WTC11 (cell line): ENCODE data around the gene CACNA1C. TPM values are rescaled to one million over a fixed set of nuclear protein-coding genes. Genes with fewer than 3 reads are reported as not detected.

ENCODE experiments used
- ATAC-seq: fragments of 200-7000 bp; cut with Tn5 transposase; 2 replicates; pipeline ENCODE4 v1.10.0; 2021; ENCODE audit warnings: mild to moderate bottlenecking, moderate library complexity
- CTCF ChIA-PET: fragments of 300-600 bp; sonication (Branson Sonifier 250); formaldehyde crosslinking; loops from one replicate; lab custom pipeline; 2021; ENCODE audit warnings: antibody characterized with exemption; lab: Charles Lee
- POLR2A ChIA-PET: fragments of 350-600 bp; sonication (Branson Sonifier 250); formaldehyde crosslinking; loops from one replicate; lab custom pipeline; 2021; ENCODE audit warnings: antibody characterized with exemption; lab: Charles Lee
- DNase-seq: peaks from one replicate; pipeline ENCODE4 v3.0.0; 2021; ENCODE audit warnings: low spot score
- H3K27ac Mint-ChIP-seq: 2 replicates; pipeline ENCODE4 v1.8.0; 2021; ENCODE audit warnings: mixed read lengths
- H3K27me3 Mint-ChIP-seq: 2 replicates; pipeline ENCODE4 v1.8.0; 2021; ENCODE audit warnings: low read depth, mild to moderate bottlenecking, moderate library complexity, mixed read lengths
- H3K36me3 Mint-ChIP-seq: 2 replicates; pipeline ENCODE4 v1.8.0; 2021; ENCODE audit warnings: mixed read lengths
- H3K4me1 Mint-ChIP-seq: 2 replicates; pipeline ENCODE4 v1.8.0; 2022; ENCODE audit warnings: mixed read lengths
- H3K4me3 Mint-ChIP-seq: 2 replicates; pipeline ENCODE4 v1.8.0; 2021; ENCODE audit warnings: mild to moderate bottlenecking, moderate library complexity, mixed read lengths
- H3K9me3 Mint-ChIP-seq: 2 replicates; pipeline ENCODE4 v1.8.0; 2021; ENCODE audit warnings: mixed read lengths
- CBFB ChIP-seq: sonication (generic); formaldehyde crosslinking; IDR thresholded peaks from 2 replicates; pipeline ENCODE4 v1.8.1; 2022; ENCODE audit warnings: mild to moderate bottlenecking, low read depth, missing genetic modification reagents
- ELF4 ChIP-seq: sonication (generic); formaldehyde crosslinking; IDR thresholded peaks from 2 replicates; pipeline ENCODE4 v1.8.1; 2022; ENCODE audit warnings: low read depth, mild to moderate bottlenecking, moderate library complexity, missing genetic modification reagents
- ETV6 ChIP-seq: sonication (generic); formaldehyde crosslinking; IDR thresholded peaks from 2 replicates; pipeline ENCODE4 v1.8.1; 2022; ENCODE audit warnings: mild to moderate bottlenecking, missing genetic modification reagents
- FOXJ3 ChIP-seq: sonication (generic); formaldehyde crosslinking; IDR thresholded peaks from 2 replicates; pipeline ENCODE4 v1.9.0; 2021; ENCODE audit warnings: missing genetic modification reagents, mild to moderate bottlenecking, borderline replicate concordance
- FOXP1 ChIP-seq: sonication (generic); formaldehyde crosslinking; IDR thresholded peaks from 2 replicates; pipeline ENCODE4 v1.8.0; 2022; ENCODE audit warnings: missing genetic modification reagents, mild to moderate bottlenecking, moderate library complexity, borderline replicate concordance
- JAZF1 ChIP-seq: fragments of 250-450 bp; sonication (Bioruptor Pico); IDR thresholded peaks from 2 replicates; pipeline ENCODE4 v1.9.0; 2021; ENCODE audit warnings: moderate library complexity, mild to moderate bottlenecking, inconsistent platforms
- KAT7 ChIP-seq: sonication (generic); formaldehyde crosslinking; IDR thresholded peaks from 2 replicates; pipeline ENCODE4 v1.8.1; 2023; ENCODE audit warnings: missing genetic modification reagents, mild to moderate bottlenecking, borderline replicate concordance
- NFATC4 ChIP-seq: fragments of 250-450 bp; sonication (Bioruptor Pico); IDR thresholded peaks from 2 replicates; pipeline ENCODE4 v1.9.0; 2021; ENCODE audit warnings: mild to moderate bottlenecking
- RELA ChIP-seq: sonication (generic); formaldehyde crosslinking; IDR thresholded peaks from 2 replicates; pipeline ENCODE4 v1.8.1; 2022; ENCODE audit warnings: missing genetic modification reagents, mild to moderate bottlenecking, borderline replicate concordance
- total RNA-seq: library from RNA; stranded (reverse); gene quantifications from 3 replicates; pipeline ENCODE4 v1.2.3, GENCODE V29; 2021
- TF ChIP-seq, protein P1 (sequence below): fragments of 200-600 bp; IDR thresholded peaks from 2 replicates; pipeline ENCODE4 v1.8.0; 2022; ENCODE audit warnings: antibody characterized with exemption
- TF ChIP-seq, protein P2 (sequence below): sonication (generic); formaldehyde crosslinking; IDR thresholded peaks from 2 replicates; pipeline ENCODE4 v1.8.1; 2022; ENCODE audit warnings: low read depth, mild to moderate bottlenecking, moderate library complexity, missing genetic modification reagents, borderline replicate concordance
- TF ChIP-seq, protein P3 (sequence below): sonication (generic); formaldehyde crosslinking; IDR thresholded peaks from 2 replicates; pipeline ENCODE4 v1.8.1; 2023; ENCODE audit warnings: mild to moderate bottlenecking, missing genetic modification reagents, borderline replicate concordance
- TF ChIP-seq, protein P4 (sequence below): sonication (generic); formaldehyde crosslinking; IDR thresholded peaks from 2 replicates; pipeline ENCODE4 v1.8.0; 2022; ENCODE audit warnings: mild to moderate bottlenecking, missing genetic modification reagents
- TF ChIP-seq, protein P5 (sequence below): fragments of 250-450 bp; sonication (Bioruptor Pico); IDR thresholded peaks from 2 replicates; pipeline ENCODE4 v1.9.0; 2021; ENCODE audit warnings: mild to moderate bottlenecking
- TF ChIP-seq, protein P6 (sequence below): sonication (generic); formaldehyde crosslinking; IDR thresholded peaks from 2 replicates; pipeline ENCODE4 v1.8.0; 2022; ENCODE audit warnings: mild to moderate bottlenecking, missing genetic modification reagents
- TF ChIP-seq, protein P7 (sequence below): sonication (generic); formaldehyde crosslinking; IDR thresholded peaks from 2 replicates; pipeline ENCODE4 v1.8.1; 2022; ENCODE audit warnings: low read depth, missing genetic modification reagents, borderline replicate concordance
- TF ChIP-seq, protein P8 (sequence below): sonication (generic); formaldehyde crosslinking; IDR thresholded peaks from 2 replicates; pipeline ENCODE4 v1.8.1; 2023; ENCODE audit warnings: mild to moderate bottlenecking, missing genetic modification reagents

CACNA1C gene
- total RNA-seq, 1 experiment from 2014 or later: 1.7 TPM

DNA sequence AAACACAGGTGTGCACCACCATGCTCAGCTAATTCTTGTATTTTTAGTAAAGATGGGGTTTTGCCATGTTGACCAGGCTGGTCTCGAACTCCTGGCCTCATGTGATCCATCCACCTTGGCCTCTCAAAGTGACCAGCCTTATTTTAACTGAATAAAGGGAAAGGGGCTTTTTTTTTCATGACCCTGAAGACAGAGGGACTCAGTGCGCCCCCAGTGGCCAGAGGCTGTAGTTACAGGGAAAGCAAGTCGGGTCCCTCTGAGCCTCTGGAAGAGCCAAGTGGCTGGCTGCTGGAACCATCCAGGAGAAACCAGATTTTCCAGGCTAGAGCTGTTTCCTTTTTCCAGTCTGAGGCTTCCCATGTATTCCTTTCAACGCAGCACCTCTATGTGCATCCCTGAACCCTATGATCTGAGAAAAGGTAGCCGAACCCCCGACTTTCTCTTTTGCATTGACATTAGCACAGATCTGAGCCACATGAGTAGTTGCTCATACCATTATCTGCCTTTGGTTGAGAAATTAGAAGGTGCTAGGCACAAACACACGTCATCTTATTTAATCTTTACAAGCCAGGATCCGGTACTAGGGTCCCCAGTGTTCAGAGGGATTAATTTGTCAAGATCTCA, 342.7 kb downstream of the CACNA1C start:
- H3K4me3 Mint-ChIP-seq: no peak overlapping the region
- no peaks in the 10 kb centered on the region for H3K36me3 Mint-ChIP-seq
- ChIA-PET POLR2A (interaction anchor here (0.5 kb wide), 1 partner anchor 572 kb away, joined by 7 read pairs; no protein-coding TSS in a partner anchor), CTCF (interaction anchor here (0.6 to 2.5 kb wide), 35 partner anchors 9 to 343 kb away, joined by 3 to 28 read pairs (median 4); partner anchors contain the start of gene CACNA1C)
- peaks cover 3% of the 10 kb centered on the region; the same call in 1 of the 2 replicates for H3K4me1 Mint-ChIP-seq
- ATAC-seq: peak; percentile 90
- TF ChIP-seq FOXJ3 (CRISPR knock-in tag) (no peak), FOXP1 (CRISPR knock-in tag) (no peak)
- TF ChIP-seq, protein P1, sequence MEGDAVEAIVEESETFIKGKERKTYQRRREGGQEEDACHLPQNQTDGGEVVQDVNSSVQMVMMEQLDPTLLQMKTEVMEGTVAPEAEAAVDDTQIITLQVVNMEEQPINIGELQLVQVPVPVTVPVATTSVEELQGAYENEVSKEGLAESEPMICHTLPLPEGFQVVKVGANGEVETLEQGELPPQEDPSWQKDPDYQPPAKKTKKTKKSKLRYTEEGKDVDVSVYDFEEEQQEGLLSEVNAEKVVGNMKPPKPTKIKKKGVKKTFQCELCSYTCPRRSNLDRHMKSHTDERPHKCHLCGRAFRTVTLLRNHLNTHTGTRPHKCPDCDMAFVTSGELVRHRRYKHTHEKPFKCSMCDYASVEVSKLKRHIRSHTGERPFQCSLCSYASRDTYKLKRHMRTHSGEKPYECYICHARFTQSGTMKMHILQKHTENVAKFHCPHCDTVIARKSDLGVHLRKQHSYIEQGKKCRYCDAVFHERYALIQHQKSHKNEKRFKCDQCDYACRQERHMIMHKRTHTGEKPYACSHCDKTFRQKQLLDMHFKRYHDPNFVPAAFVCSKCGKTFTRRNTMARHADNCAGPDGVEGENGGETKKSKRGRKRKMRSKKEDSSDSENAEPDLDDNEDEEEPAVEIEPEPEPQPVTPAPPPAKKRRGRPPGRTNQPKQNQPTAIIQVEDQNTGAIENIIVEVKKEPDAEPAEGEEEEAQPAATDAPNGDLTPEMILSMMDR: peak; percentile 94
- H3K9me3 Mint-ChIP-seq: no peaks in the 10 kb centered on the region
- DNase-seq: peak; percentile 85
- H3K27ac Mint-ChIP-seq: peak overlapping the region; percentile 60; the same call in 1 of the 2 replicates
- H3K27me3 Mint-ChIP-seq: no peaks in the 10 kb centered on the region; the same call in 1 of the 2 replicates

DNA sequence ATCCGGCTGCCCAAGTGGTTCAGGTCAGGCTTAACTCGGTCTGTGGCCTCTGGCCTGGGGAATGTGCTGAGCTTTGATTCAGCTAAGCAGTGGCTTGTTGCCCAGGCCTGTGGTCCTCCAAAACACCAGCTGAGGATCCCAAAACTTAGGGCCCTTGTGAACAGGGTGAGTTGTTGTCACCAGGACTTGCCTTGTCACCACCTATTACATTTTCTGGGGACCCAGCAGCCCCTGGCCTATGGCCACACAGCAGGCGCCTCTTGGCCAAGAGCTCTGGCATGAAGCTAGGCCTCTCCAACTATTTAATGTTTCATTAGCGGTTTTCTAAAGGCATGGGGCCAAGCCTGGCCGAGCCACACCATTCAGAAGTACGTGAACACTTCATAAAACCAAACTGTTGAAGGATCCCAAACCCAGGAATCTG, 343.7 kb downstream of the CACNA1C start:
- ATAC-seq (no peak), DNase-seq (no peak)
- CTCF ChIA-PET: interaction anchor here (1.0 to 2.5 kb wide), 7 partner anchors 10 to 344 kb away, joined by 3 to 10 read pairs (median 4); partner anchors contain the start of gene CACNA1C
- Mint-ChIP-seq H3K4me3 (no peak overlapping the region), H3K9me3 (no peaks in the 10 kb centered on the region), H3K27ac (no peak overlapping the region), H3K4me1 (peaks cover 3% of the 10 kb centered on the region; the same call in 1 of the 2 replicates), H3K27me3 (no peaks in the 10 kb centered on the region; the same call in 1 of the 2 replicates), H3K36me3 (no peaks in the 10 kb centered on the region)
- POLR2A ChIA-PET: no interaction called here
- TF ChIP-seq JAZF1 (CRISPR knock-in tag): no peak
- TF ChIP-seq CBFB (CRISPR knock-in tag): no peak
- no peak for TF ChIP-seq ETV6 (CRISPR knock-in tag)
- no peak for TF ChIP-seq NFATC4
- TF ChIP-seq, protein P2, sequence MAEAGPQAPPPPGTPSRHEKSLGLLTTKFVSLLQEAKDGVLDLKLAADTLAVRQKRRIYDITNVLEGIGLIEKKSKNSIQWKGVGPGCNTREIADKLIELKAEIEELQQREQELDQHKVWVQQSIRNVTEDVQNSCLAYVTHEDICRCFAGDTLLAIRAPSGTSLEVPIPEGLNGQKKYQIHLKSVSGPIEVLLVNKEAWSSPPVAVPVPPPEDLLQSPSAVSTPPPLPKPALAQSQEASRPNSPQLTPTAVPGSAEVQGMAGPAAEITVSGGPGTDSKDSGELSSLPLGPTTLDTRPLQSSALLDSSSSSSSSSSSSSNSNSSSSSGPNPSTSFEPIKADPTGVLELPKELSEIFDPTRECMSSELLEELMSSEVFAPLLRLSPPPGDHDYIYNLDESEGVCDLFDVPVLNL (CRISPR knock-in tag): no peak
- TF ChIP-seq, protein P3, sequence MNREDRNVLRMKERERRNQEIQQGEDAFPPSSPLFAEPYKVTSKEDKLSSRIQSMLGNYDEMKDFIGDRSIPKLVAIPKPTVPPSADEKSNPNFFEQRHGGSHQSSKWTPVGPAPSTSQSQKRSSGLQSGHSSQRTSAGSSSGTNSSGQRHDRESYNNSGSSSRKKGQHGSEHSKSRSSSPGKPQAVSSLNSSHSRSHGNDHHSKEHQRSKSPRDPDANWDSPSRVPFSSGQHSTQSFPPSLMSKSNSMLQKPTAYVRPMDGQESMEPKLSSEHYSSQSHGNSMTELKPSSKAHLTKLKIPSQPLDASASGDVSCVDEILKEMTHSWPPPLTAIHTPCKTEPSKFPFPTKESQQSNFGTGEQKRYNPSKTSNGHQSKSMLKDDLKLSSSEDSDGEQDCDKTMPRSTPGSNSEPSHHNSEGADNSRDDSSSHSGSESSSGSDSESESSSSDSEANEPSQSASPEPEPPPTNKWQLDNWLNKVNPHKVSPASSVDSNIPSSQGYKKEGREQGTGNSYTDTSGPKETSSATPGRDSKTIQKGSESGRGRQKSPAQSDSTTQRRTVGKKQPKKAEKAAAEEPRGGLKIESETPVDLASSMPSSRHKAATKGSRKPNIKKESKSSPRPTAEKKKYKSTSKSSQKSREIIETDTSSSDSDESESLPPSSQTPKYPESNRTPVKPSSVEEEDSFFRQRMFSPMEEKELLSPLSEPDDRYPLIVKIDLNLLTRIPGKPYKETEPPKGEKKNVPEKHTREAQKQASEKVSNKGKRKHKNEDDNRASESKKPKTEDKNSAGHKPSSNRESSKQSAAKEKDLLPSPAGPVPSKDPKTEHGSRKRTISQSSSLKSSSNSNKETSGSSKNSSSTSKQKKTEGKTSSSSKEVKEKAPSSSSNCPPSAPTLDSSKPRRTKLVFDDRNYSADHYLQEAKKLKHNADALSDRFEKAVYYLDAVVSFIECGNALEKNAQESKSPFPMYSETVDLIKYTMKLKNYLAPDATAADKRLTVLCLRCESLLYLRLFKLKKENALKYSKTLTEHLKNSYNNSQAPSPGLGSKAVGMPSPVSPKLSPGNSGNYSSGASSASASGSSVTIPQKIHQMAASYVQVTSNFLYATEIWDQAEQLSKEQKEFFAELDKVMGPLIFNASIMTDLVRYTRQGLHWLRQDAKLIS (CRISPR knock-in tag): no peak
- TF ChIP-seq, protein P4, sequence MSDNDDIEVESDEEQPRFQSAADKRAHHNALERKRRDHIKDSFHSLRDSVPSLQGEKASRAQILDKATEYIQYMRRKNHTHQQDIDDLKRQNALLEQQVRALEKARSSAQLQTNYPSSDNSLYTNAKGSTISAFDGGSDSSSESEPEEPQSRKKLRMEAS (CRISPR knock-in tag): no peak
- no peak for TF ChIP-seq KAT7 (CRISPR knock-in tag)
- TF ChIP-seq, protein P5, sequence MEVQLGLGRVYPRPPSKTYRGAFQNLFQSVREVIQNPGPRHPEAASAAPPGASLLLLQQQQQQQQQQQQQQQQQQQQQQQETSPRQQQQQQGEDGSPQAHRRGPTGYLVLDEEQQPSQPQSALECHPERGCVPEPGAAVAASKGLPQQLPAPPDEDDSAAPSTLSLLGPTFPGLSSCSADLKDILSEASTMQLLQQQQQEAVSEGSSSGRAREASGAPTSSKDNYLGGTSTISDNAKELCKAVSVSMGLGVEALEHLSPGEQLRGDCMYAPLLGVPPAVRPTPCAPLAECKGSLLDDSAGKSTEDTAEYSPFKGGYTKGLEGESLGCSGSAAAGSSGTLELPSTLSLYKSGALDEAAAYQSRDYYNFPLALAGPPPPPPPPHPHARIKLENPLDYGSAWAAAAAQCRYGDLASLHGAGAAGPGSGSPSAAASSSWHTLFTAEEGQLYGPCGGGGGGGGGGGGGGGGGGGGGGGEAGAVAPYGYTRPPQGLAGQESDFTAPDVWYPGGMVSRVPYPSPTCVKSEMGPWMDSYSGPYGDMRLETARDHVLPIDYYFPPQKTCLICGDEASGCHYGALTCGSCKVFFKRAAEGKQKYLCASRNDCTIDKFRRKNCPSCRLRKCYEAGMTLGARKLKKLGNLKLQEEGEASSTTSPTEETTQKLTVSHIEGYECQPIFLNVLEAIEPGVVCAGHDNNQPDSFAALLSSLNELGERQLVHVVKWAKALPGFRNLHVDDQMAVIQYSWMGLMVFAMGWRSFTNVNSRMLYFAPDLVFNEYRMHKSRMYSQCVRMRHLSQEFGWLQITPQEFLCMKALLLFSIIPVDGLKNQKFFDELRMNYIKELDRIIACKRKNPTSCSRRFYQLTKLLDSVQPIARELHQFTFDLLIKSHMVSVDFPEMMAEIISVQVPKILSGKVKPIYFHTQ: no peak
- TF ChIP-seq, protein P6, sequence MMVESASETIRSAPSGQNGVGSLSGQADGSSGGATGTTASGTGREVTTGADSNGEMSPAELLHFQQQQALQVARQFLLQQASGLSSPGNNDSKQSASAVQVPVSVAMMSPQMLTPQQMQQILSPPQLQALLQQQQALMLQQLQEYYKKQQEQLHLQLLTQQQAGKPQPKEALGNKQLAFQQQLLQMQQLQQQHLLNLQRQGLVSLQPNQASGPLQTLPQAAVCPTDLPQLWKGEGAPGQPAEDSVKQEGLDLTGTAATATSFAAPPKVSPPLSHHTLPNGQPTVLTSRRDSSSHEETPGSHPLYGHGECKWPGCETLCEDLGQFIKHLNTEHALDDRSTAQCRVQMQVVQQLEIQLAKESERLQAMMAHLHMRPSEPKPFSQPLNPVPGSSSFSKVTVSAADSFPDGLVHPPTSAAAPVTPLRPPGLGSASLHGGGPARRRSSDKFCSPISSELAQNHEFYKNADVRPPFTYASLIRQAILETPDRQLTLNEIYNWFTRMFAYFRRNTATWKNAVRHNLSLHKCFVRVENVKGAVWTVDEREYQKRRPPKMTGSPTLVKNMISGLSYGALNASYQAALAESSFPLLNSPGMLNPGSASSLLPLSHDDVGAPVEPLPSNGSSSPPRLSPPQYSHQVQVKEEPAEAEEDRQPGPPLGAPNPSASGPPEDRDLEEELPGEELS: no peak
- TF ChIP-seq, protein P7, sequence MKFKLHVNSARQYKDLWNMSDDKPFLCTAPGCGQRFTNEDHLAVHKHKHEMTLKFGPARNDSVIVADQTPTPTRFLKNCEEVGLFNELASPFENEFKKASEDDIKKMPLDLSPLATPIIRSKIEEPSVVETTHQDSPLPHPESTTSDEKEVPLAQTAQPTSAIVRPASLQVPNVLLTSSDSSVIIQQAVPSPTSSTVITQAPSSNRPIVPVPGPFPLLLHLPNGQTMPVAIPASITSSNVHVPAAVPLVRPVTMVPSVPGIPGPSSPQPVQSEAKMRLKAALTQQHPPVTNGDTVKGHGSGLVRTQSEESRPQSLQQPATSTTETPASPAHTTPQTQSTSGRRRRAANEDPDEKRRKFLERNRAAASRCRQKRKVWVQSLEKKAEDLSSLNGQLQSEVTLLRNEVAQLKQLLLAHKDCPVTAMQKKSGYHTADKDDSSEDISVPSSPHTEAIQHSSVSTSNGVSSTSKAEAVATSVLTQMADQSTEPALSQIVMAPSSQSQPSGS (CRISPR knock-in tag): no peak
- no peak for TF ChIP-seq RELA
- TF ChIP-seq, protein P8, sequence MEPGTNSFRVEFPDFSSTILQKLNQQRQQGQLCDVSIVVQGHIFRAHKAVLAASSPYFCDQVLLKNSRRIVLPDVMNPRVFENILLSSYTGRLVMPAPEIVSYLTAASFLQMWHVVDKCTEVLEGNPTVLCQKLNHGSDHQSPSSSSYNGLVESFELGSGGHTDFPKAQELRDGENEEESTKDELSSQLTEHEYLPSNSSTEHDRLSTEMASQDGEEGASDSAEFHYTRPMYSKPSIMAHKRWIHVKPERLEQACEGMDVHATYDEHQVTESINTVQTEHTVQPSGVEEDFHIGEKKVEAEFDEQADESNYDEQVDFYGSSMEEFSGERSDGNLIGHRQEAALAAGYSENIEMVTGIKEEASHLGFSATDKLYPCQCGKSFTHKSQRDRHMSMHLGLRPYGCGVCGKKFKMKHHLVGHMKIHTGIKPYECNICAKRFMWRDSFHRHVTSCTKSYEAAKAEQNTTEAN (CRISPR knock-in tag): no peak
- no peak for TF ChIP-seq ELF4 (CRISPR knock-in tag)
